ENCODE results near the gene SLC35B4. TPM values are rescaled to one million over a fixed set of nuclear protein-coding genes. Genes with fewer than 3 reads are reported as not detected.

The SLC35B4 gene
- total and polyA plus RNA-seq, 8 donors = 14.3 to 33.1 (median 20.9) TPM

GRCh38 chr7:134290286-134290685 is 26.4 kb downstream of the SLC35B4 start:
- intact Hi-C loops (cut with DNase I) = no loop called here
- Histone ChIP-seq H3K27me3 (no peaks in the 10 kb centered on the region), H3K9me3 (no peaks in the 10 kb centered on the region), H3K4me1 (peaks cover 0 to 4% of the 10 kb centered on the region in 2 donors), H3K27ac (no peak overlapping the region), H3K4me3 (no peak overlapping the region), H3K36me3 (peaks cover 0 to 14% of the 10 kb centered on the region in 2 donors)
- TF ChIP-seq CTCF (IDR thresholded peaks at IDR 0.05) = no peak
- no peak for ATAC-seq
- no peak for DNase-seq

DNA sequence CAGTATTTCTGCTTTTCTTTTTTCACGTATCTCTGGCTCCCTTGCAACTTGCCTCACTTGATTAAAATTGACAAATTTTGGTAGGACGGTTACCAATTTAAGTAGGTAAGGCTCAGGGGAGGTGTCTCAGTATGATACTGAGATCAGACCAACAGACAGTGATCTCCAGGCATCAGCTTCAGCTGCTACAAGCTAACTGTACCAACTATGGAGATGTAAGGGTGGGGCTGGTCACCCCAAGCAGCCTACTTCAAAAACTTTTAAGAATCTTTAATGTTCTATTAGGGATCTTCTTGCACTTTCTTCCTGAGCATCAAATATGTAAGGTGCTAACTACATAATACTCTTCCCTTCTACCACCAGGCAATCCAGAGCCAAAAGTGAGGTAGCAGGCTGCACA is 26.9 kb downstream of the SLC35B4 start:
- intact Hi-C loops (cut with DNase I) = no loop called here
- ATAC-seq (no peak), DNase-seq (no peak)
- no peaks in the 10 kb centered on the region for H3K9me3 ChIP-seq
- H3K4me3 ChIP-seq = no peak overlapping the region
- TF ChIP-seq CTCF (IDR thresholded peaks at IDR 0.05) = no peak
- H3K36me3 ChIP-seq = peaks cover 0 to 9% of the 10 kb centered on the region in 2 donors
- no peaks in the 10 kb centered on the region for H3K27me3 ChIP-seq
- no peak overlapping the region for H3K27ac ChIP-seq
- H3K4me1 ChIP-seq = peaks cover 0 to 4% of the 10 kb centered on the region in 2 donors

DNA sequence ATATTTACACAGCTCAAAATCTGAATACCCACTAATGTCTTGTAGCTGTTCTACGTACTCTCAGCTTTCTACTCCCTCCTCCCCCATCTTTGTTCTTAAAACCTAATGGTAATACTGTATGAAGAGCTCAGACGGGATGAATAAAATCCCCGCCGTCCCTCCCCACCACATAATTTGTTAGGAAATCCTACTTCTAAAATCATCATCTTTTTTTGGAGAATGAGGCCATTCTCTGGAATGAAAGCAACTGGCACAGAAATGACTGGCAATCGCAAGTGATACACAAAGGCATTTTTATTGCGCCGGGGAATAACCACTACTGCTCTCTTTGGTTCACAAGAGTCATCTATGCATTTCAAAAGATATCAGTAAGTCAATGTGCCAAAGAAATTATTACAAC is 27.3 kb downstream of the SLC35B4 start:
- peaks cover 0 to 5% of the 10 kb centered on the region in 2 donors for H3K36me3 ChIP-seq
- H3K4me3 ChIP-seq = no peak overlapping the region
- intact Hi-C loops (cut with DNase I) = no loop called here
- TF ChIP-seq CTCF (IDR thresholded peaks at IDR 0.05) = no peak
- H3K27me3 ChIP-seq = peaks cover 0 to under 1% of the 10 kb centered on the region in 2 donors
- DNase-seq = peak in 1 of 4 donors; percentile 5
- ATAC-seq = no peak
- no peaks in the 10 kb centered on the region for H3K9me3 ChIP-seq
- H3K27ac ChIP-seq = no peak overlapping the region
- H3K4me1 ChIP-seq = peaks cover 0 to 4% of the 10 kb centered on the region in 2 donors

DNA sequence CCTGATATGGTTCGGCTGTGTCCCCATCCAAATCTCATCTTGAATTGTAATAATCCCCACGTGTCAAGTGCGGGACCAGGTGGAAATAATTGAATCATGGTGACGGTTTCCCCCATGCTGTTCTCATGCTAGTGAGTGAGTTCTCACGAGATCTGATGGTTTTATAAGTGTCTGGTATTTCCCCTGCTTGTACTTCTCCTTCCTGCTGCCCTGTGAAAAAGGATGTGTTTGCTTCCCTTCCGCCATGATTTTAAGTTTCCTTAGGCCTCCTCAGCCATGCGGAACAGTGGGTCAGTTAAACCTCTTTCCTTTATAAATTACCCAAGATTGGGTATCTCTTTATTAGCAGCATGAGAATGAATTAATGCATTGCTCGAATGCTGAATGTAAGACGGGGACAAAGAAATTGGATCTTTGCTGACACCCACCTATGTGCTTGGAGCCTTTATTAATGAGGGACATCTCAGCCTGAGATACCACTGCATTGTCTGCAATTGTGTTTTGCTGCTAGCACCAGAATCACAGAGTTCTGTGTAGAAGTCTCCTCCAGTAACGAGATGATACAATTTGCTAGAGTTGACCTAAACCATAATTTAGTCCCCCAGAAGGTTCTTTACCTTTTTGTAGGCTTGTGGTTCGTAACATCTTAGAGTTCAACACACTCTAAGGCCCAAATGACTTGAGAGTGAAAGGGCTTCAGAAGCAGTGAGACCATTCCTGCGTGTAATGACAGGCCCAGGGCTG is 28.6 kb downstream of the SLC35B4 start:
- Histone ChIP-seq H3K36me3 (no peaks in the 10 kb centered on the region), H3K27ac (no peak overlapping the region), H3K27me3 (peaks cover 0 to 10% of the 10 kb centered on the region in 2 donors), H3K9me3 (no peaks in the 10 kb centered on the region), H3K4me3 (no peak overlapping the region), H3K4me1 (no peaks in the 10 kb centered on the region)
- TF ChIP-seq CTCF (IDR thresholded peaks at IDR 0.05) = no peak
- DNase-seq (no peak), ATAC-seq (no peak)
- intact Hi-C loops (cut with DNase I) = no loop called here

DNA sequence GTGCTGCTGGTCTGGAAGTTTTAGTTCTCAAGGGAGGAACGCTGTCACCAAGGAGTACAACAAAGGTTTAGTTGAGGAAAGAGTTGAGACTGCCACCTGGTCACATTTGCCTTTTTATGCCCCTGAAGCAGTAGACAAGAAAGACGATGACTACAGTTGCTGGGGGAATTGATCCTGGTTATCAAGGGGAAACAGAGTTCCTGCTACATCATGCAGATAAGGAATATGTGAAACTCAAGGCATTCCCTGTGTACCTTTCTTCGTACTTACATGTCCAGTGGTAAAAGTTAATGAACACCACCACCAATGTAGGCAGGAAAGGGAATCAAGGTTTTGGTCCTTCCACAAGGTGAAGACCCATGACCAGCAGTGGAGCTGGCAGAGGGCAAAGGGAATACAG is 31.8 kb downstream of the SLC35B4 start:
- TF ChIP-seq CTCF (IDR thresholded peaks at IDR 0.05) = no peak
- no peaks in the 10 kb centered on the region for H3K36me3 ChIP-seq
- intact Hi-C loops (cut with DNase I) = no loop called here

More for the DNA sequence above, 31.8 kb downstream of the SLC35B4 start:
- Histone ChIP-seq H3K27me3 (peaks cover 0 to 17% of the 10 kb centered on the region in 2 donors), H3K4me1 (no peaks in the 10 kb centered on the region), H3K9me3 (no peaks in the 10 kb centered on the region), H3K4me3 (no peak overlapping the region), H3K27ac (no peak overlapping the region)
- ATAC-seq (no peak), DNase-seq (no peak)
